ENCODE results near the gene PRDM16.

The PRDM16 gene

GRCh38 chr1:3229081-3229725 lies 160.2 kb downstream of the PRDM16 start:
- ChIA-PET POLR2A (ENCODE audit: low non-redundant PET) (interaction anchor here (0.6 kb wide), 1 partner anchor 16 kb away, joined by 3 read pairs; no protein-coding TSS in a partner anchor), CTCF (no interaction called here)
- no peak for DNase-seq (ENCODE audit: low spot score)
- no peak overlapping the region for H3K27ac ChIP-seq
- TF ChIP-seq CTCF (conservative IDR thresholded peaks at IDR 0.05; ENCODE audit: low read depth) = no peak

GRCh38 chr1:3230553-3230952 lies 161.6 kb downstream of the PRDM16 start:
- ChIA-PET CTCF (no interaction called here), POLR2A (ENCODE audit: low non-redundant PET) (no interaction called here)
- no peak for DNase-seq (ENCODE audit: low spot score)
- no peak overlapping the region for H3K27ac ChIP-seq
- no peak for TF ChIP-seq CTCF (conservative IDR thresholded peaks at IDR 0.05; ENCODE audit: low read depth)

GRCh38 chr1:3231245-3231644 lies 162.2 kb downstream of the PRDM16 start:
- no peak overlapping the region for H3K27ac ChIP-seq
- DNase-seq (ENCODE audit: low spot score) = no peak
- ChIA-PET POLR2A (ENCODE audit: low non-redundant PET) (no interaction called here), CTCF (no interaction called here)
- no peak for TF ChIP-seq CTCF (conservative IDR thresholded peaks at IDR 0.05; ENCODE audit: low read depth)

- POLR2A ChIA-PET (ENCODE audit: low non-redundant PET) = no interaction called here
- CTCF ChIA-PET = interaction anchor here (0.6 kb wide), 1 partner anchor 20 kb away, joined by 3 read pairs; no protein-coding TSS in a partner anchor
- H3K27ac ChIP-seq = no peak overlapping the region
- no peak for DNase-seq (ENCODE audit: low spot score)
- no peak for TF ChIP-seq CTCF (conservative IDR thresholded peaks at IDR 0.05; ENCODE audit: low read depth)
Observed at GRCh38 chr1:3231826-3232225, 162.8 kb downstream of the PRDM16 start.

- POLR2A ChIA-PET (ENCODE audit: low non-redundant PET) = no interaction called here
- no peak for TF ChIP-seq CTCF (conservative IDR thresholded peaks at IDR 0.05; ENCODE audit: low read depth)
- CTCF ChIA-PET = no interaction called here
Observed at GRCh38 chr1:3233031-3233430, 164.0 kb downstream of the PRDM16 start.

GRCh38 chr1:3233551-3233950 lies 164.5 kb downstream of the PRDM16 start:
- POLR2A ChIA-PET (ENCODE audit: low non-redundant PET) = no interaction called here
- CTCF ChIA-PET = no interaction called here

More at GRCh38 chr1:3233031-3233430, 164.0 kb downstream of the PRDM16 start:
- no peak overlapping the region for H3K27ac ChIP-seq
- DNase-seq (ENCODE audit: low spot score) = no peak

More at GRCh38 chr1:3233551-3233950, 164.5 kb downstream of the PRDM16 start:
- no peak for TF ChIP-seq CTCF (conservative IDR thresholded peaks at IDR 0.05; ENCODE audit: low read depth)
- no peak for DNase-seq (ENCODE audit: low spot score)
- H3K27ac ChIP-seq = no peak overlapping the region
